IMR-90 (cell line): ENCODE results near the gene C1orf56.

Experiments used
- RAD21 ChIP-seq: IDR thresholded peaks from 2 replicates; pipeline ENCODE4 v1.6.1; 2012; ENCODE audit warnings: low read length, improper control_type of control experiment
- SMC3 ChIP-seq: fragments of 150-350 bp; IDR thresholded peaks from 2 replicates; pipeline ENCODE4 v1.6.1; 2016; ENCODE audit warnings: low read depth, mild to moderate bottlenecking, antibody characterized with exemption, low read length, moderate library complexity
- TF ChIP-seq, protein P1 (sequence below): conservative IDR thresholded peaks from 2 replicates; pipeline ENCODE4 v1.5.1; 2012; ENCODE audit warnings: mild to moderate bottlenecking, low read depth, low read length, improper control_type of control experiment
- TF ChIP-seq, protein P2 (sequence below): fragments of 150-350 bp; IDR thresholded peaks from 2 replicates; pipeline ENCODE4 v1.6.1; 2017; ENCODE audit warnings: mild to moderate bottlenecking, antibody characterized with exemption, low read length, low read depth

DNA sequence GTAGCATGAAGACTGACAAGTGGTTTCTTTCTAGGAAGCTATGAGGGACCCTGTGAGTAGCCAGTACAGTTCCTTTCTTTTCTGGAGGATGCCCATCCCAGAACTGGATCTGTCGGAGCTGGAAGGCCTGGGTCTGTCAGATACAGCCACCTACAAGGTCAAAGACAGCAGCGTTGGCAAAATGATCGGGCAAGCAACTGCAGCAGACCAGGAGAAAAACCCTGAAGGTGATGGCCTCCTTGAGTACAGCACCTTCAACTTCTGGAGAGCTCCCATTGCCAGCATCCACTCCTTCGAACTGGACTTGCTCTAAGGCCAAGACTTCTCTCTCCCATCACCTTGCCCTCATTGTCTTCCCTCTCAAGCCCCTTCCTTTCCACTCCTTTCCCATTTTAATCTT is 19.6 kb downstream of the C1orf56 start:
- TF ChIP-seq, protein P1, sequence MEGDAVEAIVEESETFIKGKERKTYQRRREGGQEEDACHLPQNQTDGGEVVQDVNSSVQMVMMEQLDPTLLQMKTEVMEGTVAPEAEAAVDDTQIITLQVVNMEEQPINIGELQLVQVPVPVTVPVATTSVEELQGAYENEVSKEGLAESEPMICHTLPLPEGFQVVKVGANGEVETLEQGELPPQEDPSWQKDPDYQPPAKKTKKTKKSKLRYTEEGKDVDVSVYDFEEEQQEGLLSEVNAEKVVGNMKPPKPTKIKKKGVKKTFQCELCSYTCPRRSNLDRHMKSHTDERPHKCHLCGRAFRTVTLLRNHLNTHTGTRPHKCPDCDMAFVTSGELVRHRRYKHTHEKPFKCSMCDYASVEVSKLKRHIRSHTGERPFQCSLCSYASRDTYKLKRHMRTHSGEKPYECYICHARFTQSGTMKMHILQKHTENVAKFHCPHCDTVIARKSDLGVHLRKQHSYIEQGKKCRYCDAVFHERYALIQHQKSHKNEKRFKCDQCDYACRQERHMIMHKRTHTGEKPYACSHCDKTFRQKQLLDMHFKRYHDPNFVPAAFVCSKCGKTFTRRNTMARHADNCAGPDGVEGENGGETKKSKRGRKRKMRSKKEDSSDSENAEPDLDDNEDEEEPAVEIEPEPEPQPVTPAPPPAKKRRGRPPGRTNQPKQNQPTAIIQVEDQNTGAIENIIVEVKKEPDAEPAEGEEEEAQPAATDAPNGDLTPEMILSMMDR = no peak
- TF ChIP-seq RAD21 = no peak
- TF ChIP-seq SMC3 = no peak
- TF ChIP-seq, protein P2, sequence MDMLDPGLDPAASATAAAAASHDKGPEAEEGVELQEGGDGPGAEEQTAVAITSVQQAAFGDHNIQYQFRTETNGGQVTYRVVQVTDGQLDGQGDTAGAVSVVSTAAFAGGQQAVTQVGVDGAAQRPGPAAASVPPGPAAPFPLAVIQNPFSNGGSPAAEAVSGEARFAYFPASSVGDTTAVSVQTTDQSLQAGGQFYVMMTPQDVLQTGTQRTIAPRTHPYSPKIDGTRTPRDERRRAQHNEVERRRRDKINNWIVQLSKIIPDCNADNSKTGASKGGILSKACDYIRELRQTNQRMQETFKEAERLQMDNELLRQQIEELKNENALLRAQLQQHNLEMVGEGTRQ = no peak
